Loucy (cell line): ENCODE measurements around the gene RARRES2.

Source experiments
- H2AFZ ChIP-seq: fragments of 200-600 bp; sonication (generic); 2 replicates; pipeline ENCODE4 v1.6.0; 2016; ENCODE audit warnings: antibody characterized with exemption, mild to moderate bottlenecking, low read length, moderate library complexity
- H3F3A ChIP-seq: fragments of 200-600 bp; 2 replicates; pipeline ENCODE4 v1.6.0; 2016; ENCODE audit warnings: antibody characterized with exemption, low read depth, mild to moderate bottlenecking
- H3K27me3 ChIP-seq: fragments of 200-600 bp; sonication (generic); 2 replicates; pipeline ENCODE4 v1.6.1; 2014; ENCODE audit warnings: low read length, mild to moderate bottlenecking; ENCODE audit not compliant: insufficient read depth, poor library complexity, severe bottlenecking
- H3K36me3 ChIP-seq: fragments of 200-600 bp; sonication (generic); 2 replicates; pipeline ENCODE4 v1.6.1; 2016; ENCODE audit warnings: low read length; ENCODE audit not compliant: insufficient read depth
- H3K4me1 ChIP-seq: fragments of 200-600 bp; sonication (generic); 2 replicates; pipeline ENCODE4 v1.5.1; 2014; ENCODE audit warnings: low read length, mild to moderate bottlenecking; ENCODE audit not compliant: insufficient read depth, poor library complexity, severe bottlenecking
- H3K4me2 ChIP-seq: fragments of 200-600 bp; sonication (generic); 2 replicates; pipeline ENCODE4 v1.6.0; 2014; ENCODE audit warnings: antibody characterized with exemption, low read length, low read depth, mild to moderate bottlenecking; ENCODE audit not compliant: poor library complexity, severe bottlenecking
- H3K4me3 ChIP-seq: fragments of 200-600 bp; sonication (generic); 2 replicates; pipeline ENCODE4 v1.5.1; 2014; ENCODE audit warnings: low read length, mild to moderate bottlenecking, mixed read lengths; ENCODE audit not compliant: poor library complexity, severe bottlenecking
- H3K79me2 ChIP-seq: fragments of 200-600 bp; sonication (generic); 2 replicates; pipeline ENCODE4 v1.6.1; 2014; ENCODE audit warnings: low read length; ENCODE audit not compliant: insufficient read depth
- H3K9ac ChIP-seq: fragments of 200-600 bp; sonication (generic); 2 replicates; pipeline ENCODE4 v1.6.0; 2014; ENCODE audit warnings: mild to moderate bottlenecking, low read depth, low read length, moderate library complexity; ENCODE audit not compliant: poor library complexity, severe bottlenecking
- H3K9me2 ChIP-seq: fragments of 200-600 bp; sonication (generic); replicated peaks from 2 replicates; pipeline ENCODE4 v1.6.1; 2016; ENCODE audit warnings: low read depth, low read length, mixed read lengths
- H3K9me3 ChIP-seq: fragments of 200-600 bp; sonication (generic); 2 replicates; pipeline ENCODE4 v1.6.1; 2014; ENCODE audit warnings: mild to moderate bottlenecking, antibody characterized with exemption, low read length, low read depth; ENCODE audit not compliant: insufficient read depth
- H4K20me1 ChIP-seq: fragments of 200-600 bp; sonication (generic); 2 replicates; pipeline ENCODE4 v1.6.0; 2014; ENCODE audit warnings: antibody characterized with exemption, low read length, mild to moderate bottlenecking; ENCODE audit not compliant: insufficient read depth, poor library complexity, severe bottlenecking
- CTCF ChIP-seq: fragments of 200-600 bp; sonication (generic); conservative IDR thresholded peaks from 2 replicates; pipeline ENCODE4 v1.5.1; 2014; ENCODE audit warnings: mild to moderate bottlenecking, antibody characterized with exemption, low read length
- EZH2phosphoT487 ChIP-seq: fragments of 200-600 bp; IDR thresholded peaks from 2 replicates; pipeline ENCODE4 v1.6.1; 2018; ENCODE audit warnings: antibody characterized with exemption, mild to moderate bottlenecking, moderate library complexity, borderline replicate concordance

Gene RARRES2

GRCh38 chr7:150378115-150378852 is 36.9 kb upstream of the RARRES2 start:
- H2AFZ ChIP-seq = peak overlapping the region; percentile 62; the same call in 1 of the 2 replicates
- peak overlapping the region; percentile 98 for H3K4me3 ChIP-seq
- H3K79me2 ChIP-seq = peaks cover 58% of the 10 kb centered on the region
- peaks cover 5% of the 10 kb centered on the region for H3K27me3 ChIP-seq
- H3K9me3 ChIP-seq = no peaks in the 10 kb centered on the region
- peak overlapping the region; percentile 96 for H3K9ac ChIP-seq
- peak overlapping the region; percentile 91 for H3K4me2 ChIP-seq
- no peaks in the 10 kb centered on the region for H3K9me2 ChIP-seq
- peaks cover 10% of the 10 kb centered on the region; the same call in 1 of the 2 replicates for H3K36me3 ChIP-seq
- peaks cover 51% of the 10 kb centered on the region for H3K4me1 ChIP-seq
- peaks cover 5% of the 10 kb centered on the region; the same call in 1 of the 2 replicates for H3F3A ChIP-seq
- no peak for TF ChIP-seq EZH2phosphoT487
- TF ChIP-seq CTCF = peak; percentile 50
- H4K20me1 ChIP-seq = peaks cover 23% of the 10 kb centered on the region

GRCh38 chr7:150377635-150378034 is 36.2 kb upstream of the RARRES2 start:
- Histone ChIP-seq H2AFZ (no peak overlapping the region), H3F3A (peaks cover 5% of the 10 kb centered on the region; the same call in 1 of the 2 replicates), H3K4me1 (peaks cover 52% of the 10 kb centered on the region), H3K36me3 (peaks cover 17% of the 10 kb centered on the region; the same call in 1 of the 2 replicates), H3K4me2 (peak overlapping the region; percentile 91), H3K9ac (peak overlapping the region; percentile 96), H3K9me2 (no peaks in the 10 kb centered on the region), H3K9me3 (no peaks in the 10 kb centered on the region), H3K79me2 (peaks cover 58% of the 10 kb centered on the region), H3K27me3 (peaks cover 5% of the 10 kb centered on the region), H3K4me3 (peak overlapping the region; percentile 98), H4K20me1 (peaks cover 28% of the 10 kb centered on the region)
- TF ChIP-seq CTCF = no peak
- no peak for TF ChIP-seq EZH2phosphoT487

DNA sequence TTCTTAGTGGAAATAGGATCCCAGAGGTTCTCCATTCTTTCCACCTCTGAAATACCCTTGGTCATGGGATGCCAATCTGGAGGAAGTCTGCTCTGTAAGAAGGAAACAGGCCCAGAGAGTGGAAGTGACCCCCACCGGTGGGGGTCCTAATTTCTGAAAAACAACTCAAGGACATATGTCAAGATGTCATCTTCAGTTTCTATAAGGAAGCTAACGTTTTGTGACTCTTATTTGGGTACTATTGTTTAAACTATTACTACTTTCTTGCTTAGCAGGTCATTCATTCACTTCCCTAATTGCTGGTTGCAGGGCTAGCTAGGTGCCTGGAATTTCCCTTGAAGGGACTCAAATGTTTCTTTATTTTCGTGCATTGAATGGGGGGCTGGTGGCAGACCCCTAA is 35.8 kb upstream of the RARRES2 start:
- Histone ChIP-seq H3K27me3 (peaks cover 5% of the 10 kb centered on the region), H3K79me2 (peaks cover 58% of the 10 kb centered on the region), H4K20me1 (peaks cover 29% of the 10 kb centered on the region), H2AFZ (no peak overlapping the region), H3K4me1 (peaks cover 49% of the 10 kb centered on the region), H3F3A (peaks cover 5% of the 10 kb centered on the region; the same call in 1 of the 2 replicates), H3K9ac (no peak overlapping the region), H3K4me2 (peak overlapping the region; percentile 91), H3K9me2 (no peaks in the 10 kb centered on the region), H3K9me3 (no peaks in the 10 kb centered on the region), H3K4me3 (no peak overlapping the region), H3K36me3 (peaks cover 19% of the 10 kb centered on the region; the same call in 1 of the 2 replicates)
- TF ChIP-seq EZH2phosphoT487 (no peak), CTCF (no peak)
